GM18507 (cell line): ENCODE results near the gene RAF1.
"Not testable (repeated sequence)": the region's sequence is repeated elsewhere in the genome, so short reads cannot be mapped to it uniquely, and the experiment has no call there.

Source experiments
- DNase-seq: peaks from one replicate; pipeline ENCODE4 v3.0.0; 2011; ENCODE audit warnings: low read depth; ENCODE audit not compliant: insufficient read length; ENCODE audit errors: extremely low spot score
- FAIRE-seq: peaks from 2 replicates; lab custom pipeline; 2011; peaks lifted over from hg19 to GRCh38; lab: Jason Lieb, UNC

RAF1 gene

GRCh38 chr3:12543497-12543896, 120.4 kb downstream of the RAF1 start:
- FAIRE-seq, DNase-seq: not testable (repeated sequence)

- FAIRE-seq (no peak), DNase-seq (no peak)
These were observed 122.3 kb downstream of the RAF1 start for GRCh38 chr3:12541625-12542024.

GRCh38 chr3:12536423-12536822, 127.5 kb downstream of the RAF1 start:
- DNase-seq (no peak), FAIRE-seq (no peak)
